ENCODE measurements around the gene DSE.

The DSE gene

GRCh38 chr6:116389357-116389756 lies 18.6 kb downstream of the DSE start:
- no peak for DNase-seq

- no peak for DNase-seq
Observed at GRCh38 chr6:116390581-116390980, 19.8 kb downstream of the DSE start.

GRCh38 chr6:116392132-116393013 lies 21.6 kb downstream of the DSE start:
- no peak for DNase-seq

- no peak for DNase-seq
Observed at GRCh38 chr6:116393430-116393829, 22.7 kb downstream of the DSE start.

- DNase-seq: no peak
Observed at GRCh38 chr6:116395647-116396046, 24.9 kb downstream of the DSE start.

DNA sequence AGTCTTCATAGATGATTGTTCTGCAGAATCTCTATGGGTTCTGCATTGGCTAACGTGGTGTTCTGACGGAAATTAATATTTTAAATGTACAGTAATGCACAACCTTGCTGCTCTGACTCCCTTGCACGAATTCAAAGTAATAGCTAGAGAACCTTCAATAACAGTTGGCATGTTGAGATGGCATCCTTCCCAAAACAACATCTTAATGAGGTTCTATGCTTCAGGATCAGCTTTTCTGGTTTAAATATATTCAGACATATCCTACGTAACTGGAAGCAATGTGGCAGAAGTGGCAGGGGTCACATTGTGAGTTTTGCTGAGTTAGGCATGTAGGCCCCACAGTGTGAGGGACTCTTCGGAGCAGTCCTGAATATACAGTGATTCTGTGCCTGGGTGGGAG lies 25.7 kb downstream of the DSE start:
- no peak for DNase-seq

- DNase-seq: no peak
Observed at GRCh38 chr6:116397914-116398313, 27.2 kb downstream of the DSE start.

GRCh38 chr6:116398316-116399010 lies 27.7 kb downstream of the DSE start:
- no peak for DNase-seq

- DNase-seq: no peak
Observed at GRCh38 chr6:116399287-116399686, 28.5 kb downstream of the DSE start.

- DNase-seq: no peak
Observed at GRCh38 chr6:116400328-116400727, 29.6 kb downstream of the DSE start.

DNA sequence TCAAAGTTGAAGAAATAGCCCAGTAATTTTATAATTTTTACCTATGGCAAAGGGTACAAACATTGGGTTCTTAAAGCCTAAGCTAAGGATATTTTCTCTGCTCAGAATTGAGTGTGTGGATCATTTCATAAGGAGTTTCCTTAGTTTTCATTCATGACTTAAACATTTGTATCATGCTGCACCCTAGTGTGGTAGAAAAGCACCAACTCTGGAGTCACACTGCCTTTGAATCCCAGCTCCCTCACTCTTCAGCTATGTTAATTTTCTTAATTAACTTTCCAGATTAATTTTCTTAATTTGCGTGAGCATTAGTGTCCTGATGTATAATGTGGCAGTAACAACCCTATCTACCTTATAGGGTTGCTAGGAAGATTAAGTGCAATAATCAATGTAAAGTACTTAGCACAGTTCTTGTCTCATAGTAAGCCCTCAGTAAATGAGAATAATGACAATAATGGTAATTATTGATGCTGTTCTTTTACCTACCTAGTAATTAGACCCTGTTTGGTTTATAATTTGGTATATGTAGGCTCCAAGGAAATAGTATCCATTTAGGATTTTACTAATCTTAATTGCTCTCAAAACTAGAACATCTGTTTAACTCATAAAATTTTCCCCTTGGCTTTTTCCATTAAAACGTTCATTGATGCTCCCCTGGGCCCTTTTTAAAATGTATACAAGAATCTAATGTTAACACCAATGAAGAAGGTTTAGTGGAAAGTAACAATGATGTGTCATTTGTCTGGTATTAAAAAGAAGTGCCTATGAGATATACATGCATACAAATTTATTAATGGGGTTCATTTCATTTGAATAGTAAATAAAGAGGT lies 31.6 kb downstream of the DSE start:
- DNase-seq: no peak

- DNase-seq: no peak
Observed at GRCh38 chr6:116403205-116403604, 32.5 kb downstream of the DSE start.

GRCh38 chr6:116404696-116405095 lies 33.9 kb downstream of the DSE start:
- DNase-seq: no peak

- no peak for DNase-seq
Observed at GRCh38 chr6:116405138-116405537, 34.4 kb downstream of the DSE start.

DNA sequence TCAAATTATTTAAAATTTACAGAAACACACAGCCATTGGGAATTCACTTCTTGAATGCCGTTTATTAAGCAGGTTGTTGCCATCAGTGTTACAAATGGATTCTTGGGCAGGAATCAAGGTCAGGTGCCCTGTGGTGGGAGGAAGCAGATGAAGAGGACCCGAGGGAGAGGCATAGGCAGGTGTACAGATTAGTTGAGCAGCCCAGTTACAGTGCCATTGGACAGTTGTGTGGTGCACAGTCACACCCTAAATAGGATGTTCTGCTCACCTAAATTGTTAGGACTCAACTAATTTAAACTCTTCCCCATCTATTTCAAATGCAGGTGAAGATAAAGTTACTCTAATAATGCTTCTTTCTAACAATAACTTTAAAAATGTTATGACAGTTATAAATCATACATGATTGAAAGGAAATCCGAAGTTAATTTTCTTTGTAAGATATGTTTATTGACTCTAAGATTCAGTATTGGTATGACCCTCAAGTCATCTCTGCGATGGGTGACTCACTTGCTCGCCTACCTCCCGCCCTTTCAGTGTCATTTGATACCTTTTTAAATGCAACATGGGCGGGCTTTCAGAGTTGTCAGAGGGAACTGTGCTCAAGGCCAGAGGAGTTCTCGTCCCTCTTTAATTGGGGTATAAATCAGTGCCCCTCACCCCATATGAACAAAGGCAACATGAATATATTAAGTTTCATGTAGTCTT lies 35.1 kb downstream of the DSE start:
- no peak for DNase-seq

GRCh38 chr6:116406678-116407345 lies 36.1 kb downstream of the DSE start:
- DNase-seq: no peak

DNA sequence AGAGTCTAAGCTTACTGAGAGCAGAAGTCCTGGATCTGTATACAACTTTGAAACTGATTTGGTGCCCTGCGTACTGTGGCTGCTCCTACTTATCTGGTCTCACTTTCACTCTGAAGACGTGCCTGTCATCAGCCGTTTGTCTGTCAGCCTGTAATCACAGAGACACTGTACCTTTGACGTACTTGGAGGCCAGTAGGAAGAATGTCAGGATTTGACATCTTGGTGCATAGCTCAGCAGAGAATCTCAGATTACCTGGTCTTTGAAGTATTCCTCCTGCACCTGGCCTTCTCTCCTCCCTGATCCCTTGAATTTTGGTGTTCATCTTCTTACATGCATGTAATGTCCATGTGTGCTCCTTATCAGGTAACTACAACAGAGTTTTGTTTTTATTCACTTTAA lies 37.7 kb downstream of the DSE start:
- DNase-seq: no peak

- DNase-seq: no peak
Observed at GRCh38 chr6:116409756-116410155, 39.0 kb downstream of the DSE start.

DNA sequence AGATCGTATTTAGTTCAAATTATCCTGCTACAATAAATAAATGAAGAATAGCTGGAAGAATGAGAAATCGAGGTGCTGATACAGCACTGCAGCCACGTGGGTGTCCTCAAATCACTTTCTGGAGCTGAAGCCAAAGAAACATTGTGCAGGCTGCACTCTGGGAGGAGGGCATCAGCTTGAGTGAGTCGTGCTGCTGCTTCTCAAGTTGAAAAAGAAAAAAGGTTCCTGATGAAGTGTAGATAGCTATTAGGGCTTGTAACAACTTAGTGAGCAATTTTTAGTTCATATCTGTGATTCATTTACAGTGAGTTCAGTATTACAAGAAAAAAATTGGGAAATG lies 40.5 kb downstream of the DSE start:
- no peak for DNase-seq

DNA sequence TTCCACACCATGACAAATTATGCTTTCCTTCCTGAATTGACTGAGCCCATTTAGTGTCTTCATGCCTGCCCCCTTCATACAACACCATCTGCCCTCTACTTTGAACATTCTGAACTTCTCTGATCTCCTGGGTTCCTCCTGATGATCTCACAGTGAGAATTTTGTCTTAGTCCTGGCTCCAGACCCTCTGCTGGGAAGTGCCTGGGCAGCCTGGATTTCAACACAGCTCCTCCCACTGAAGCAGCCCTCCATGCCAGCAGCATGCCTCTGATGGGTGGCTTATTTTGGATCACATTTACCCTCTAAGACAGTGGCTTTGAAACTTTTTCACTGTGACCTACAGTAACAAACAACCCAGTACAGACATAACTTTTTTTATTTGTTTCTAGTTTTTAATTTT lies 41.5 kb downstream of the DSE start:
- no peak for DNase-seq

DNA sequence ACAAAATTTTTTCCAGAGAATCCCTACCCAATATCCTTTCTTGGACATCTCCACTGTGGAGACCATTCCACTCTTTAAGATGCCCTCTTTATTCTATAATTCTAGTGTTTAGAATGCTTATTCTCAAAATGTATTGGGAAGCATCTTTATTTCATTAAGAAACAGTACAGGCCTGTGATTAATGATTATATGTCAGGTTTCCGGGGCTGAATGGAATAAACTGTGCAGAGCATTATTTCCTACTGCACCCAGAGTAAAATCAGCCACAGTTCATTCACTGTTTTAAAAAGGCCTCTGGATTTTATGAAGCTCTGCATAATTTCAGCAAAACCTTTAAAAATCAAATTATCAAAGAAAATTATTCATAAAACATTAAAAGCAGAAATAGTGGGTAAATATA lies 42.6 kb downstream of the DSE start:
- DNase-seq: no peak

DNA sequence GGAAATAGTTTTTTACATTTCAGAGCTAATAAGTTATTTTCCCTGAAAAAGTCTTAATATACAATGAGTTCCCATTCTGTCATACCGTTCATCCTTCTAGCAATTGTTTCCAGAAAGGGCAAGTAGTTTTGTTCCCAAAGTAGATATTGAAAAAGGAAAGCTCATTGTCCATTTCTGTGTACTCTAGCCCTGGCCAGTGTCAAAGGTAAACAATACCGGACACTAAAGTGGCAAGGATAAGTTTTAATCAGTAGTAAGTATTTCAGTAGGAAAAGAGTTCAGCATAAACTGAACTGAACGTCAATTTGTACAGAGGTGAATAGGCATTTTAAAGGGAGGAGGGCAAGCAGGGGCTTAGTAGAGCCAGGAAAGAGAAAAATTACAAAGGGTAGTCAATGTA lies 46.9 kb downstream of the DSE start:
- DNase-seq: no peak

All from SHP77 (cell line).